Astrocyte (in vitro differentiated cells and primary cell): ENCODE measurements around the gene CFAP43. TPM values are rescaled to one million over a fixed set of nuclear protein-coding genes. Genes with fewer than 3 reads are reported as not detected.

Experiments
- DNase-seq: peaks from one replicate; pipeline ENCODE4 v3.0.0-alpha.2; 2010; ENCODE audit warnings: low read depth
- FAIRE-seq: peaks from 2 replicates; lab custom pipeline; 2011; peaks lifted over from hg19 to GRCh38; lab: Jason Lieb, UNC
- H2AFZ ChIP-seq: 2 replicates; pipeline ENCODE4 v1.6.0; 2012; ENCODE audit warnings: low read depth, low read length, inconsistent platforms
- H3K27ac ChIP-seq: 2 replicates; pipeline ENCODE4 v1.5.1; 2011; ENCODE audit warnings: low read depth, low read length, inconsistent platforms
- H3K27me3 ChIP-seq: 2 replicates; pipeline ENCODE4 v1.6.0; 2011; ENCODE audit warnings: low read length, inconsistent platforms; ENCODE audit not compliant: insufficient read depth
- H3K36me3 ChIP-seq: 2 replicates; pipeline ENCODE4 v1.5.1; 2011; ENCODE audit warnings: low read length, inconsistent platforms; ENCODE audit not compliant: insufficient read depth
- H3K4me1 ChIP-seq: 2 replicates; pipeline ENCODE4 v1.5.1; 2011; ENCODE audit warnings: low read length, inconsistent platforms; ENCODE audit not compliant: insufficient read depth
- H3K4me2 ChIP-seq: 2 replicates; pipeline ENCODE4 v1.6.0; 2012; ENCODE audit warnings: low read length, inconsistent platforms
- H3K4me3 ChIP-seq: 2 replicates; pipeline ENCODE4 v1.5.1; 2011; ENCODE audit warnings: low read depth, mild to moderate bottlenecking, low read length, inconsistent platforms; ENCODE audit not compliant: insufficient read depth
- H3K79me2 ChIP-seq: 2 replicates; pipeline ENCODE4 v1.6.0; 2012; ENCODE audit warnings: mild to moderate bottlenecking, low read length, inconsistent platforms; ENCODE audit not compliant: insufficient read depth
- H3K9ac ChIP-seq: 2 replicates; pipeline ENCODE4 v1.6.0; 2012; ENCODE audit warnings: mild to moderate bottlenecking, low read length, inconsistent platforms
- H3K9me3 ChIP-seq: 2 replicates; pipeline ENCODE4 v1.5.1; 2012; ENCODE audit warnings: low read depth, mild to moderate bottlenecking, low read length, inconsistent platforms; ENCODE audit not compliant: insufficient read depth
- H4K20me1 ChIP-seq: 2 replicates; pipeline ENCODE4 v1.6.0; 2012; ENCODE audit warnings: low read length, inconsistent platforms; ENCODE audit not compliant: insufficient read depth
- H3K27ac Mint-ChIP-seq: one replicate; pipeline ENCODE4 v1.8.0; 2021; ENCODE audit warnings: mild to moderate bottlenecking, mixed read lengths; ENCODE audit not compliant: unreplicated experiment
- H3K27me3 Mint-ChIP-seq: one replicate; pipeline ENCODE4 v1.8.0; 2021; ENCODE audit warnings: low read depth, mixed read lengths; ENCODE audit not compliant: unreplicated experiment
- H3K36me3 Mint-ChIP-seq: one replicate; pipeline ENCODE4 v1.8.0; 2021; ENCODE audit warnings: low read depth, mixed read lengths; ENCODE audit not compliant: unreplicated experiment
- H3K4me1 Mint-ChIP-seq: one replicate; pipeline ENCODE4 v1.8.0; 2021; ENCODE audit warnings: low read depth, mixed read lengths; ENCODE audit not compliant: unreplicated experiment
- H3K4me3 Mint-ChIP-seq: one replicate; pipeline ENCODE4 v1.8.0; 2021; ENCODE audit warnings: mild to moderate bottlenecking, moderate library complexity, mixed read lengths; ENCODE audit not compliant: unreplicated experiment
- H3K9me3 Mint-ChIP-seq: one replicate; pipeline ENCODE4 v1.8.0; 2021; ENCODE audit warnings: mild to moderate bottlenecking, mixed read lengths; ENCODE audit not compliant: unreplicated experiment
- CTCF ChIP-seq: IDR thresholded peaks from 2 replicates; pipeline ENCODE4 v1.5.1; 2011; ENCODE audit warnings: low read depth, mild to moderate bottlenecking, inconsistent platforms, low read length, moderate library complexity; ENCODE audit not compliant: insufficient read depth
- EZH2 ChIP-seq: IDR thresholded peaks from 2 replicates; pipeline ENCODE4 v1.6.1; 2012; ENCODE audit warnings: mild to moderate bottlenecking, low read length, inconsistent platforms; ENCODE audit not compliant: insufficient read depth
- total RNA-seq: library from RNA; stranded (reverse); gene quantifications from 2 replicates; pipeline ENCODE4 v1.2.1, GENCODE V29; 2021

Gene CFAP43
- total RNA-seq, 1 donor from 2014 or later: 0.27 TPM

- H3K9me3 Mint-ChIP-seq: no peaks in the 10 kb centered on the region
- H3K36me3 Mint-ChIP-seq: peaks cover 13% of the 10 kb centered on the region
- Histone ChIP-seq H2AFZ (no peak overlapping the region), H3K4me2 (peak overlapping the region; percentile 84), H3K79me2 (peaks cover 53% of the 10 kb centered on the region), H3K27ac (peak overlapping the region; percentile 80), H3K27me3 (no peaks in the 10 kb centered on the region), H3K4me1 (peaks cover 37% of the 10 kb centered on the region), H3K36me3 (peaks cover 27% of the 10 kb centered on the region), H3K9ac (peak overlapping the region; percentile 85), H3K9me3 (no peaks in the 10 kb centered on the region), H4K20me1 (peaks cover 37% of the 10 kb centered on the region), H3K4me3 (peak overlapping the region; percentile 72)
- FAIRE-seq (no peak), DNase-seq (no peak)
- H3K4me1 Mint-ChIP-seq: peaks cover 46% of the 10 kb centered on the region
- H3K27me3 Mint-ChIP-seq: no peaks in the 10 kb centered on the region
- H3K4me3 Mint-ChIP-seq: peak overlapping the region; percentile 98
- no peak for TF ChIP-seq EZH2
- TF ChIP-seq CTCF: no peak
- no peak overlapping the region for H3K27ac Mint-ChIP-seq
Measured at GRCh38 chr10:104256335-104256961, 24.3 kb upstream of the CFAP43 start.

GRCh38 chr10:104255311-104255981 is 23.3 kb upstream of the CFAP43 start:
- Histone ChIP-seq H3K27ac (peak overlapping the region; percentile 80), H2AFZ (peak overlapping the region; percentile 85), H4K20me1 (peaks cover 30% of the 10 kb centered on the region), H3K27me3 (no peaks in the 10 kb centered on the region), H3K4me2 (peak overlapping the region; percentile 84), H3K79me2 (peaks cover 48% of the 10 kb centered on the region), H3K9me3 (no peaks in the 10 kb centered on the region), H3K4me1 (peaks cover 28% of the 10 kb centered on the region), H3K4me3 (peak overlapping the region; percentile 72), H3K36me3 (peaks cover 24% of the 10 kb centered on the region), H3K9ac (peak overlapping the region; percentile 85)
- Mint-ChIP-seq H3K36me3 (peaks cover 13% of the 10 kb centered on the region), H3K9me3 (no peaks in the 10 kb centered on the region), H3K27me3 (no peaks in the 10 kb centered on the region), H3K27ac (peak overlapping the region; percentile 88), H3K4me3 (peak overlapping the region; percentile 98), H3K4me1 (peaks cover 36% of the 10 kb centered on the region)
- DNase-seq (peak; percentile 65), FAIRE-seq (no peak)
- TF ChIP-seq CTCF (no peak), EZH2 (no peak)
